GM23248 (cell line): ENCODE measurements around the gene ADPRHL1. TPM values are rescaled to one million over a fixed set of nuclear protein-coding genes. Genes with fewer than 3 reads are reported as not detected.
A peak's percentile ranks its signal among the peaks of the same experiment; 100 is the strongest.

ENCODE experiments used
- DNase-seq: peaks from one replicate; pipeline ENCODE4 v3.0.0-alpha.2; 2015
- H2AFZ ChIP-seq: fragments of 200-600 bp; sonication (generic); 2 replicates; pipeline ENCODE4 v1.6.1; 2016; ENCODE audit warnings: antibody characterized with exemption
- H3F3A ChIP-seq: fragments of 200-600 bp; sonication (generic); 2 replicates; pipeline ENCODE4 v1.6.1; 2016; ENCODE audit warnings: mild to moderate bottlenecking, antibody characterized with exemption, mixed run types; ENCODE audit not compliant: insufficient read depth
- H3K27ac ChIP-seq: fragments of 200-600 bp; sonication (generic); 2 replicates; pipeline ENCODE4 v1.5.1; 2016; ENCODE audit warnings: mild to moderate bottlenecking
- H3K27me3 ChIP-seq: fragments of 200-600 bp; sonication (generic); replicated peaks from 2 replicates; pipeline ENCODE4 v1.6.1; 2016; ENCODE audit warnings: mild to moderate bottlenecking; ENCODE audit not compliant: insufficient read depth
- H3K36me3 ChIP-seq: fragments of 200-600 bp; sonication (generic); 2 replicates; pipeline ENCODE4 v1.6.1; 2016; ENCODE audit warnings: low read depth, mild to moderate bottlenecking
- H3K4me1 ChIP-seq: fragments of 200-600 bp; sonication (generic); 2 replicates; pipeline ENCODE4 v1.6.1; 2016; ENCODE audit warnings: mild to moderate bottlenecking; ENCODE audit not compliant: insufficient read depth
- H3K4me2 ChIP-seq: fragments of 200-600 bp; sonication (generic); one replicate; pipeline ENCODE4 v1.6.1; 2016; ENCODE audit warnings: mild to moderate bottlenecking; ENCODE audit not compliant: unreplicated experiment
- H3K4me3 ChIP-seq: fragments of 200-600 bp; sonication (generic); 2 replicates; pipeline ENCODE4 v1.5.1; 2016; ENCODE audit warnings: mild to moderate bottlenecking
- H3K79me2 ChIP-seq: fragments of 200-600 bp; sonication (generic); 2 replicates; pipeline ENCODE4 v1.6.1; 2016; ENCODE audit warnings: mild to moderate bottlenecking; ENCODE audit not compliant: insufficient read depth
- H3K9ac ChIP-seq: fragments of 200-600 bp; sonication (generic); 2 replicates; pipeline ENCODE4 v1.6.1; 2016; ENCODE audit warnings: mild to moderate bottlenecking
- H3K9me2 ChIP-seq: fragments of 200-600 bp; sonication (generic); 2 replicates; pipeline ENCODE4 v1.6.1; 2016; ENCODE audit warnings: mixed run types, mild to moderate bottlenecking, moderate library complexity; ENCODE audit not compliant: insufficient read depth
- H3K9me3 ChIP-seq: fragments of 200-600 bp; sonication (generic); one replicate; pipeline ENCODE4 v1.6.1; 2017; ENCODE audit warnings: low read depth
- H4K20me1 ChIP-seq: fragments of 200-600 bp; sonication (generic); 2 replicates; pipeline ENCODE4 v1.6.0; 2016; ENCODE audit not compliant: insufficient read depth
- EZH2 ChIP-seq: fragments of 200-600 bp; sonication (generic); IDR thresholded peaks from 2 replicates; pipeline ENCODE4 v1.6.1; 2018; ENCODE audit warnings: antibody characterized with exemption, mild to moderate bottlenecking; ENCODE audit not compliant: insufficient read depth, poor library complexity, severe bottlenecking
- EZH2phosphoT487 ChIP-seq: fragments of 200-600 bp; sonication (generic); IDR thresholded peaks from 2 replicates; pipeline ENCODE4 v1.6.1; 2018; ENCODE audit warnings: antibody characterized with exemption, moderate library complexity, mild to moderate bottlenecking, low read depth; ENCODE audit not compliant: insufficient read depth
- WGBS, 2 experiments: methylation state at CpG; one replicate each; pipeline ENCODE4 v1.1.6; 2015 to 2017; ENCODE audit warnings: low lambda C conversion rate in 2 of 2, low coverage in 1 of 2; ENCODE audit errors: missing lambda C conversion rate in 2 of 2; 5-methylcytosine and 5-hydroxymethylcytosine counted together
- in situ Hi-C: fragments of 300-500 bp; cut with MboI; formaldehyde crosslinking; loops from 2 replicates; pipeline ENCODE4 v1.15.0; 2020
- polyA plus RNA-seq: library from polyadenylated mRNA; unstranded; fragments of >200 nt; fragmentation: Nextera tagmentation; extraction: Ambion mirVana; gene quantifications from 2 replicates; pipeline ENCODE4 v1.2.1, GENCODE V29; 2016
- total RNA-seq: library from RNA; depleted of rRNA; stranded (reverse); fragments of >200 nt; shearing (Covaris generic); gene quantifications from 2 replicates; pipeline ENCODE4 v1.2.3, GENCODE V29; 2014

Gene ADPRHL1
- total and polyA plus RNA-seq, 2 experiments from 2014 or later: 1.8 to 2.2 TPM

GRCh38 chr13:113358653-113359190, 94.6 kb downstream of the ADPRHL1 start:
- WGBS, 2 experiments: 54 to 62% methylated on average over 6 of the region's 6 CpGs
- Histone ChIP-seq H3K36me3 (no peaks in the 10 kb centered on the region), H3K27me3 (peaks cover 26% of the 10 kb centered on the region), H3K4me2 (no peak overlapping the region), H3K9me2 (no peaks in the 10 kb centered on the region), H3K79me2 (no peaks in the 10 kb centered on the region), H3K4me1 (peaks cover 6% of the 10 kb centered on the region), H3K27ac (no peak overlapping the region), H3F3A (peaks cover 7% of the 10 kb centered on the region; the same call in 1 of the 2 replicates), H4K20me1 (no peaks in the 10 kb centered on the region), H2AFZ (no peak overlapping the region), H3K9me3 (no peaks in the 10 kb centered on the region), H3K4me3 (no peak overlapping the region), H3K9ac (no peak overlapping the region)
- no peak for TF ChIP-seq EZH2phosphoT487
- TF ChIP-seq EZH2: no peak
- in situ Hi-C loops: no loop called here
- peak; percentile 31 for DNase-seq

DNA sequence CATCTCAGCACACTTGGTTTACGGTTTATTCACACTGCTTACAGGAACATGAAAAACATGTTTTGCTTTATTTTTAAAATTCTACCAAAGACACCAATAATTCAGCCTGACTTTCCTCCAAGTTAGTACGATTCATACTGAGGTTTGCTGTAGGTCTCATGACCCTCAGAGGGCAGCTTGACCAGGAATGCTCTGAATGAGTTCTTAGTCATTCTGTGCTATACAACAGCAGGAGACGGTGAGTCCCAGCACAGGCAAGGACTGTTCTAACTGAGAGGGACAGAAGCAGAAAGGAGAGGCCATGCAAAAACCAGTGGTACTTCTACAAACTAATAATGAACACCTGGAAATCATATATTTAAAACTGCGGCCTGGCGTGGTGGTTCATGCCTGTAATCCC, 95.8 kb downstream of the ADPRHL1 start:
- H3K9me3 ChIP-seq: no peaks in the 10 kb centered on the region
- H3K4me1 ChIP-seq: peaks cover 6% of the 10 kb centered on the region
- no peak for TF ChIP-seq EZH2phosphoT487
- no peak for TF ChIP-seq EZH2
- no peaks in the 10 kb centered on the region for H3K79me2 ChIP-seq
- no peak overlapping the region for H3K4me2 ChIP-seq
- no peak overlapping the region for H3K27ac ChIP-seq
- H3K27me3 ChIP-seq: peaks cover 14% of the 10 kb centered on the region
- no peaks in the 10 kb centered on the region for H3K36me3 ChIP-seq
- no peak overlapping the region for H3K9ac ChIP-seq
- DNase-seq: peak; percentile 88
- no peak overlapping the region for H3K4me3 ChIP-seq
- in situ Hi-C loops: no loop called here
- H2AFZ ChIP-seq: no peak overlapping the region
- H3K9me2 ChIP-seq: no peaks in the 10 kb centered on the region
- H4K20me1 ChIP-seq: no peaks in the 10 kb centered on the region
- H3F3A ChIP-seq: peaks cover 7% of the 10 kb centered on the region; the same call in 1 of the 2 replicates
- WGBS, 2 experiments: 51 to 55% methylated on average over 5 of the region's 5 CpGs

GRCh38 chr13:113356596-113356995, 96.7 kb downstream of the ADPRHL1 start:
- no peak overlapping the region for H3K4me2 ChIP-seq
- H3F3A ChIP-seq: peaks cover 7% of the 10 kb centered on the region; the same call in 1 of the 2 replicates
- H3K4me1 ChIP-seq: peaks cover 6% of the 10 kb centered on the region
- no peak overlapping the region for H3K4me3 ChIP-seq
- no peaks in the 10 kb centered on the region for H3K79me2 ChIP-seq
- no peaks in the 10 kb centered on the region for H3K9me2 ChIP-seq
- H3K9ac ChIP-seq: no peak overlapping the region
- no peak for DNase-seq
- WGBS, 2 experiments: 53 to 67% methylated on average over 4 of the region's 4 CpGs
- no peaks in the 10 kb centered on the region for H3K36me3 ChIP-seq
- H3K9me3 ChIP-seq: no peaks in the 10 kb centered on the region
- H4K20me1 ChIP-seq: no peaks in the 10 kb centered on the region
- H3K27ac ChIP-seq: no peak overlapping the region
- 0 out of 2 replicates have a peak, but pooled peaks cover 6% of the 10 kb centered on the region for H3K27me3 ChIP-seq
- H2AFZ ChIP-seq: no peak overlapping the region
- TF ChIP-seq EZH2phosphoT487 (no peak), EZH2 (no peak)
- in situ Hi-C loops: no loop called here

- TF ChIP-seq EZH2phosphoT487 (no peak), EZH2 (no peak)
- H4K20me1 ChIP-seq: no peaks in the 10 kb centered on the region
- H3F3A ChIP-seq: peaks cover 7% of the 10 kb centered on the region; the same call in 1 of the 2 replicates
- no peak overlapping the region for H3K4me2 ChIP-seq
- no peaks in the 10 kb centered on the region for H3K9me2 ChIP-seq
- 88 to 89% methylated on average over 10 of the region's 10 CpGs for WGBS, 2 experiments
- no peak overlapping the region for H3K27ac ChIP-seq
- H3K9me3 ChIP-seq: no peaks in the 10 kb centered on the region
- DNase-seq: no peak
- H3K36me3 ChIP-seq: no peaks in the 10 kb centered on the region
- no peak overlapping the region for H3K9ac ChIP-seq
- 0 out of 2 replicates have a peak, but pooled peaks cover 6% of the 10 kb centered on the region for H3K27me3 ChIP-seq
- no peak overlapping the region for H2AFZ ChIP-seq
- in situ Hi-C loops: no loop called here
- H3K4me3 ChIP-seq: no peak overlapping the region
- no peaks in the 10 kb centered on the region for H3K79me2 ChIP-seq
- H3K4me1 ChIP-seq: peaks cover 6% of the 10 kb centered on the region
Observed at GRCh38 chr13:113355621-113356020, 97.7 kb downstream of the ADPRHL1 start.
